ENCODE results near the gene DLG5.
"Not testable (repeated sequence)": the region's sequence is repeated elsewhere in the genome, so short reads cannot be mapped to it uniquely, and the experiment has no call there.

Gene DLG5

GRCh38 chr10:77770081-77770867, 156.3 kb downstream of the DLG5 start:
- DNase-seq (ENCODE audit: low read depth in 3 of 3): no peak

GRCh38 chr10:77768039-77768438, 158.5 kb downstream of the DLG5 start:
- DNase-seq (ENCODE audit: low read depth in 3 of 3): no peak

- no peak for DNase-seq (ENCODE audit: low read depth in 3 of 3)
Observed at GRCh38 chr10:77763453-77764430, 162.8 kb downstream of the DLG5 start.

- DNase-seq (ENCODE audit: low read depth in 3 of 3): not testable (repeated sequence)
Observed at GRCh38 chr10:77758406-77758805, 168.1 kb downstream of the DLG5 start.

GRCh38 chr10:77756319-77757232, 170.0 kb downstream of the DLG5 start:
- DNase-seq (ENCODE audit: low read depth in 3 of 3): no peak

GRCh38 chr10:77746047-77746707, 180.4 kb downstream of the DLG5 start:
- no peak for DNase-seq (ENCODE audit: low read depth in 3 of 3)

- no peak for DNase-seq (ENCODE audit: low read depth in 3 of 3)
Observed at GRCh38 chr10:77744245-77744644, 182.3 kb downstream of the DLG5 start.

GRCh38 chr10:77742172-77742571, 184.4 kb downstream of the DLG5 start:
- no peak for DNase-seq (ENCODE audit: low read depth in 3 of 3)

- no peak for DNase-seq (ENCODE audit: low read depth in 3 of 3)
Observed at GRCh38 chr10:77741746-77742145, 184.8 kb downstream of the DLG5 start.

Measured in stimulated activated CD4-positive, alpha-beta T cell treated with anti-CD3 and anti-CD28 coated beads, TNF-alpha, amount 100 ng/mL, for 4 hours (primary cell).